Activated T-cell treated with anti-CD3 and anti-CD28 coated beads, Interleukin-2, amount 50 U/mL, for 72 hours (primary cell): ENCODE data around the gene WNT2B. TPM values are rescaled to one million over a fixed set of nuclear protein-coding genes. Genes with fewer than 3 reads are reported as not detected.
"Not testable (repeated sequence)": the region's sequence is repeated elsewhere in the genome, so short reads cannot be mapped to it uniquely, and the experiment has no call there.

Experiments used
- ATAC-seq, 2 donors: fragments of 150-1000 bp; cut with Tn5 transposase; replicated peaks in 1 of 2; 2 replicates each; pipeline ENCODE4 v1.10.0; 2021; ENCODE audit warnings: moderate library complexity in 2 of 2, mild to moderate bottlenecking in 1 of 2
- DNase-seq, 2 donors: peaks; one replicate each; pipeline ENCODE4 v3.0.0; 2021 to 2022; ENCODE audit warnings: mixed read lengths in 1 of 2
- H3K27ac Mint-ChIP-seq: one replicate; pipeline ENCODE4 v1.8.0; 2022; ENCODE audit warnings: mild to moderate bottlenecking, moderate library complexity, mixed read lengths
- H3K27me3 Mint-ChIP-seq: one replicate; pipeline ENCODE4 v1.8.0; 2022; ENCODE audit warnings: low read depth, mixed read lengths
- H3K36me3 Mint-ChIP-seq, 2 donors: one replicate each; pipeline ENCODE4 v1.8.0; 2022; ENCODE audit warnings: mixed read lengths in 2 of 2, mild to moderate bottlenecking in 1 of 2; ENCODE audit not compliant: insufficient read depth in 2 of 2
- H3K4me1 Mint-ChIP-seq: one replicate; pipeline ENCODE4 v1.8.0; 2022; ENCODE audit warnings: low read depth, mixed read lengths
- H3K4me3 Mint-ChIP-seq, 2 donors: one replicate each; pipeline ENCODE4 v1.8.0; 2022; ENCODE audit warnings: mild to moderate bottlenecking in 2 of 2, mixed read lengths in 2 of 2, moderate library complexity in 2 of 2
- H3K9me3 Mint-ChIP-seq, 2 donors: one replicate each; pipeline ENCODE4 v1.8.0; 2022; ENCODE audit warnings: mixed read lengths in 2 of 2
- total RNA-seq, 2 donors: library from RNA; stranded (reverse); gene quantifications; one replicate each; pipeline ENCODE4 v1.2.3, GENCODE V29; 2022

Gene WNT2B
- total RNA-seq, 2 donors from 2014 or later, result 0.29 to 0.53 TPM

DNA sequence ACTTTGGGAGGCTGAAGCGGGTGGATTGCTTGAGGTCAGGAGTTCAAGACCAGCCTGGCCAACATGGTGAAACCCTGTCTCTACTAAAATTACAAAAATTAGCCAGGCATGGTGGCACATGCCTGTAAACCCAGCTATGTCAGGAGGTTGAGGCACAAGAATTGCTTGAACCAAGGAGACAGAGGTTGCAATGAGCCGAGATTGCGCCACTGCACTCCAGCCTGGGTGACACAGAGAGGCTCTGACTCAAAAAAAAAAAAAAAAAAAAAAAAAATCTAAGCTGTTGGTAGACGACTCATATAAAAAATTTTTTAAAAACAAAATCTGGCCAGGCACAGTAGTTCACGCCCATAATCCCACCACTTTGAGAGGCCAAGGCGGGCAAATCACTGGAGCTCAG lies 21.1 kb upstream of the WNT2B start:
- not testable (repeated sequence) for DNase-seq, H3K4me1 Mint-ChIP-seq, H3K27ac Mint-ChIP-seq, H3K36me3 Mint-ChIP-seq, H3K9me3 Mint-ChIP-seq, H3K4me3 Mint-ChIP-seq, ATAC-seq
- H3K27me3 Mint-ChIP-seq, result peaks cover 17% of the 10 kb centered on the region

DNA sequence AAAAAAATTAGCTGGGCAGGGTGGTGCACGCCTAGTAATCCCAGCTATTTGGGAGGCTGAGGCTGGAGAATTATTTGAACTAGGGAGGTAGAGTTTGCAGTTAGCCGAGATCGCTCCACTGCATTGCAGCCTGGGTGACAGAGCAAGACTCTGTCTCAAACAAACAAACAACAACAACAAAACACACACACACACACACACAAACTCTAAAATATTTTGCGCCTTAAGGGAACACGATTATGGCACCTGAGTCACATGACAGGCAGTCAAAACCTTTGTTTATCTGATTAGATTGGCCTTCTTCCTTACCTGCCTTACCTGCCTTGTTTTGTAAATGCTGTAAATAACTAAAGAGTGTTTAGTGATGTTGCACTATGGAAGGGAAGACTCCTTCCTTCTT lies 20.6 kb upstream of the WNT2B start:
- Mint-ChIP-seq H3K27ac (no peak overlapping the region), H3K36me3 (no peaks in the 10 kb centered on the region), H3K4me3 (no peak overlapping the region), H3K9me3 (no peaks in the 10 kb centered on the region), H3K27me3 (peaks cover 21% of the 10 kb centered on the region), H3K4me1 (no peaks in the 10 kb centered on the region)
- no peak for DNase-seq
- no peak for ATAC-seq

DNA sequence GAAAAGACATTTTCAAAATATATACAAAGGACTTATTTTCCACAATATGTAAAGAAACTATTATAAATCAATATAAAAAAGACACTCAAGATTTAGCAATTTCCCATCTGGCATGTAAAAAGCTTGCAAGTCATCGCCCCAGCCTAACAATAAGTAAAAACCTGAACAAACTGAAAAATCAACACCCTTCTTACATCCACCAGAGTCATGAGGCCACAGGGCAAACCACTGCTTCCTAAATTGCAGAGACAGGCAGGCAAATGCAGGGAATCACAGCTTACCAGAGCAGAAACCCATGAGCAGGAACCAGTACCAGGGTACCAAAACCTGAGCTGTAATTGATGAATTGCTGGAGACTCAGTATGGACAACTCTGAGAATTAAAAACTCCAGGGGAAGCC lies 16.7 kb upstream of the WNT2B start:
- Mint-ChIP-seq H3K36me3 (no peaks in the 10 kb centered on the region), H3K27me3 (peaks cover 47% of the 10 kb centered on the region), H3K9me3 (no peaks in the 10 kb centered on the region), H3K27ac (no peak overlapping the region), H3K4me3 (no peak overlapping the region), H3K4me1 (no peaks in the 10 kb centered on the region)
- DNase-seq (no peak), ATAC-seq (no peak)

DNA sequence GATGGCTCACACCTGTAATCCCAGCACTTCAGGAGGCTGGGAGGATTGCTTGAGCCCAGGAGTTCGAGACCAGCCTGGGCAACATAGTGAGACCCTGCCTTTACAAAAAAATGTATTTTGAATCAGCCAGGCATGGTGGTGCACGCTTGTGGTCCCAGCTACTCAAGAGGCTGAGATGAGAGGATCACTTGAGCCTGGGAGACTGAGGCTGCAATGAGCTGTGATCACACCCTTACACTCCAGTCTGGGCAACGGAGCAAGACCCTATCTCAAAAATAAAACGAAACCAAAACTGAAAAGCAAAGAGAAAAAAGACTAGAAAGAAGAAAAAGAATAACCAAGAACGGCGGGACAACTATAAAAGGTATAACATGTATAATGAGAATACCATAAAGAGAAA lies 15.4 kb upstream of the WNT2B start:
- H3K36me3 Mint-ChIP-seq, result no peaks in the 10 kb centered on the region
- DNase-seq (no peak), ATAC-seq (no peak)
- no peaks in the 10 kb centered on the region for H3K9me3 Mint-ChIP-seq
- H3K4me1 Mint-ChIP-seq, result no peaks in the 10 kb centered on the region
- peak overlapping the region in 1 of 2 donors; percentile 36 for H3K4me3 Mint-ChIP-seq
- no peak overlapping the region for H3K27ac Mint-ChIP-seq
- peaks cover 51% of the 10 kb centered on the region for H3K27me3 Mint-ChIP-seq

DNA sequence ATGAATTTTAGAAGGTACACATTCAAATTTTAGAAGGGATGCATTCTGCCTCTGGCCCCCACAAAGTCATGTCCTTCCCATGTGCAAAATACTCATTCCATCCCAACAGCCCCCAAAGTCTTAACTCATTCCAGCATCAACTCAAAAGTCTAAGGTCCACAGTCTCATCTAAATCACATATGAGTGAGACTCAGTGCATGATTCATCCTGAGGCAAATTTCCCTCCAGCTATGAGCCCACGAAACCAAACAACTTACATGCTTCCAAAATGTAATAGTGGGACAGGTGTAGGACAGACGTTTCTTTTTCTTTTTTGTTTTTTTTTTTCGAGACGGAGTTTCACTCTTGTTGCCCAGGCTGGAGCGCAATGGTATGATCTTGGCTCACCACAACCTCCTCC lies 12.5 kb upstream of the WNT2B start:
- peaks cover 61% of the 10 kb centered on the region for H3K27me3 Mint-ChIP-seq

DNA sequence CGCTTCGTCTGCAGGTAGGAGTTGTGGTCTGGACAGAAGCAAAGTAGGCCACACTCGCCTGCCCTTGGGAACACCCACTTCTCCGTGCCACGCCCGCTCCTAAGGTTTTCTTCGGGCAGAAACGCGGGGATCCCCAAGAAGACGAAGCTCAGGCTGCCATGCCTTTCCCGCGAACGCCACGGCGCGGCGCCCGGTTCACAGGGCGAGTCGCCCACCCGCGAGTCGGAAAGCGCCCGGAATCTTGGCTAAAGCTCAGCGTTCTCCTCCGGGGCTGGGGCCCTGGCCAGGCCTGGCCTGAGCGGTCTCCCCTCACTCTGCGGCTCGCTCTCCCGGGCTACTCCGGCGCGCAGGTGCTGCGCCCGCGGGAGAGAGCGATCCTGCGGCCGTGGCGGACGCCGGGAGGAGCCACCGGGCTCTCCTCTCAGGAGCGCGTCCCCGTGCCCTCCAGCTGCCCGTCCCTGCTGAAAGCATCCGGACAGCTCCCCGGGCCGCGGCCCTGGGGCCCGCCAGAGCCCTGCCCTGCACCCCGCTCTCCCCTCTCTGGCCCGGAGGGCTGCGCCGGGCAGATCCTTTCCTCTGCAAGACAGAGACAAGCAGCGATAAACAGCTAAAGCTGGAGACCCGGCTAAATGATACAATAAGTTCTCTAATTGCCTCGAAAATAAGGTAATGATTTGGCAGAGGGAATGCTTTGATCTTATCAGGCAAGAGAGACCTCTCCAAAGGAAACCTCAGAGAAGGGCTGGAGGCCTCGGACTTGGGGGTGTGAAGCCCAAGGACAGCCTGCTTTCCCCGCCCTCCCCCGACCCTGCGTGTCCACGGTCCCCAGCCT lies 6.7 kb upstream of the WNT2B start:
- H3K27ac Mint-ChIP-seq, result no peak overlapping the region
- H3K4me3 Mint-ChIP-seq, result peak overlapping the region; percentile 64 to 78
- peaks cover 61% of the 10 kb centered on the region for H3K27me3 Mint-ChIP-seq
- peak; percentile 78 to 82 for ATAC-seq
- peak; percentile 70 to 71 for DNase-seq
- H3K9me3 Mint-ChIP-seq, result no peaks in the 10 kb centered on the region
- no peaks in the 10 kb centered on the region for H3K4me1 Mint-ChIP-seq
- no peaks in the 10 kb centered on the region for H3K36me3 Mint-ChIP-seq

More for the DNA sequence above, 12.5 kb upstream of the WNT2B start:
- H3K27ac Mint-ChIP-seq, result no peak overlapping the region
- no peak for ATAC-seq
- H3K36me3 Mint-ChIP-seq, result no peaks in the 10 kb centered on the region
- H3K4me3 Mint-ChIP-seq, result no peak overlapping the region
- no peaks in the 10 kb centered on the region for H3K4me1 Mint-ChIP-seq
- no peaks in the 10 kb centered on the region for H3K9me3 Mint-ChIP-seq
- no peak for DNase-seq

DNA sequence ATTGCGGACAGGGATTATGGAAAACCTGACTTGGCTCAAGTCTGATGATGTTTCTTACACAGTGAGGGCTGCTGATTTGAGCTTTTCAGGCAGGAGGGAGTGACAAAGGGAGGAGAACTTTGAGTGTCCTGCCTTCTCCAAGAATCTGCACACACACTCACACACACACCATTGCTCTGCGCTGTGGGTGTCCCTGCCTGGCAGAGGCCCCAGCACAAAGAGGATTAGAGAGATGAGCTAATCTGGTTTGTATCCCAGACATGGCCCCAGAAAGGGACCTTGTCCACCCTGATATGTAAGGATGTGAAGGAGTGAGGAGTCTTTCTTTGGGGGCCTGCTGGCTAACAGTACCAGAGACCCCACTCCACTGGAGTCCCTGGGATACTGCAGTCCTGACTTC lies 5.9 kb upstream of the WNT2B start:
- Mint-ChIP-seq H3K4me3 (peak overlapping the region; percentile 44 to 50), H3K9me3 (no peaks in the 10 kb centered on the region), H3K27ac (no peak overlapping the region), H3K36me3 (no peaks in the 10 kb centered on the region), H3K4me1 (no peaks in the 10 kb centered on the region), H3K27me3 (peaks cover 69% of the 10 kb centered on the region)
- no peak for DNase-seq
- ATAC-seq, result no peak

DNA sequence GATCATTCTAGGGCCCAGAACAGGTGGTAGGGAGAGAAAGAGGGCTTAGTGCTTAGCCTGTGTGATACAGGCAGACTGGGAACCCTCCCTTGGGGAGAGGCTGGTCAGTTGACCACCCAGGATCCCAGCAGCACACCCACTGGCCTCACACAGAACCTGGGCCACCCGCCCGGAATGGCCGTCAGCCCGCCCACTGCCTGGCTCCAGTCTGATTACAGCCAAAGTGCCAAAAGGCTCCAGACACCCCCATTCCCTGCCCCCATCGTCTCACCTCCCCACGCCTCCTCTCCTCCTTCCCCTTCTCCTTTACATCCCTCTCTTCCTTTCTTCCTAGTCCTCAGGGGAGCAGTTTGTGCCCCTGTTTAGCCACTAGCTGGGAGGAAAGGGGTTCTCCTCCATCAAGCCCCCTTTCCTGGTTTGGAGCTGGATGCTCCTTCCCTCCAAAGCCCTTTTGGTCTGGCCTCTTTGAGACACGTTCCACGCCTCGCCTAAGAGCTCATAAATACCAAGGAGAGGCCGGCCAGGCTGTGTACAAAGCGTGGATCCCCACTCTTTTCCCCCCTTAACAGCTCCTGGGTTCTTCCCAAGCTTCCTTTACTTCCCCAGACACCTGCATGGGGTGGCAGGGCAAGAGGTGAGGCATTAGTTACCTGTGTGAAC lies 4.6 kb upstream of the WNT2B start:
- Mint-ChIP-seq H3K27me3 (peaks cover 57% of the 10 kb centered on the region), H3K4me1 (no peaks in the 10 kb centered on the region), H3K27ac (no peak overlapping the region), H3K9me3 (no peaks in the 10 kb centered on the region), H3K4me3 (no peak overlapping the region), H3K36me3 (no peaks in the 10 kb centered on the region)
- ATAC-seq (no peak), DNase-seq (no peak)

DNA sequence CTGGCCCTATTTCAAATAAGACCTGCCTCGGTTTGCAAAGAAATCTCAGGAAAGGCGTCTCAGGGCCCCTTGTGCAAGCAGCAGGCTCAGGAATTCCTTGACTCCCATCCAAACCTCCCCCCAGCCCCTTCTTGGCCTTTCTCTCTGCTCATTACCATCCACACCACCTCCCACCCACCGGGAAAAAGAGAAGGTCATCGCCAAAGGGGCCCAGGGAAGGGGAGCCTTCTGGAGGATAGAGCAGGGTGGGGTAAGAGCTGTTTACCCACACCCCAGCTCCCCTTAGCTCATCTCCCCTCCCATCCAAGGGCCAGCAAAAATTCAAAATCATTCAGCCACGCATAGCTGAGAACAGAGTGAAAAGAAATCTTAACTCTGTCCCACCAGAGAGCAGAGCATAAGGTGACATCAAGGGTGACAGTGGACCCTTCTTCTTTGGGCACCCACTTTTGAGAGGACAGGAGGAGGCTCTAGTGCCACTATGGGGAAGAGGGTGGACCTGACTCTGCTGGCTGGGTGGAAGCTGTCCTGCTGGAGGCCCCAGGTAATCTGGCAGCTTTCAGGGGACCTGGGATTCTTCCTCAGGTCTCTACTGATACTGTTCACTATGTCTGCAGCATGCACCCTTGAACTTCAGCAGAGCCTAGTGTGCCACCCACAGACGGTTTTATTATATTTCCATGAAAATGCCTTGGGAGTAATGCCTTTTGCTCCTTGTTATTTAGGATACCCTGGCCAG lies 3.9 kb upstream of the WNT2B start:
- H3K36me3 Mint-ChIP-seq, result no peaks in the 10 kb centered on the region
- ATAC-seq (no peak), DNase-seq (no peak)
- no peaks in the 10 kb centered on the region for H3K9me3 Mint-ChIP-seq
- H3K4me1 Mint-ChIP-seq, result no peaks in the 10 kb centered on the region
- H3K27me3 Mint-ChIP-seq, result peaks cover 56% of the 10 kb centered on the region
- no peak overlapping the region for H3K4me3 Mint-ChIP-seq
- H3K27ac Mint-ChIP-seq, result no peak overlapping the region

DNA sequence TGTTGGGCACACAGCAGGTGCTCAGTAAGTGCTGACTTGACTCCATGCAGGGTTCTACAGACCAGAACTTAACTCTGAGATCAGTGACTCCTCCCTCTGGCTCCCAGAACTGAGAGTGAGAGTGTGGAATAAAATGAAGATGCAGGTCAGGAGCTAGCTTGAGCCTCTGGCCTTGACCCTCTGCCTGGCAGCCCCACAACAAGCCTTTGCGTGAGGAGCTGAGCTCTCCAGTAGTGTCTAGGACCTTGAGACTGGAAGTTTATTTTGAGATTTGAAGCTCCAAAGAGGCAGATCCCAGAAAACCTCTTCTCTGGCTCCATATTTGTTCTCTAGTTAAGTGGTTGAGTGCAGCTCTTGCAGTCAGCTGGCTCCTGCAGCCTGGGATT lies 3.4 kb upstream of the WNT2B start:
- no peaks in the 10 kb centered on the region for H3K4me1 Mint-ChIP-seq
- no peak for DNase-seq
- no peak for ATAC-seq
- H3K27me3 Mint-ChIP-seq, result peaks cover 59% of the 10 kb centered on the region
- H3K36me3 Mint-ChIP-seq, result no peaks in the 10 kb centered on the region
- no peak overlapping the region for H3K27ac Mint-ChIP-seq
- no peak overlapping the region for H3K4me3 Mint-ChIP-seq
- H3K9me3 Mint-ChIP-seq, result no peaks in the 10 kb centered on the region

DNA sequence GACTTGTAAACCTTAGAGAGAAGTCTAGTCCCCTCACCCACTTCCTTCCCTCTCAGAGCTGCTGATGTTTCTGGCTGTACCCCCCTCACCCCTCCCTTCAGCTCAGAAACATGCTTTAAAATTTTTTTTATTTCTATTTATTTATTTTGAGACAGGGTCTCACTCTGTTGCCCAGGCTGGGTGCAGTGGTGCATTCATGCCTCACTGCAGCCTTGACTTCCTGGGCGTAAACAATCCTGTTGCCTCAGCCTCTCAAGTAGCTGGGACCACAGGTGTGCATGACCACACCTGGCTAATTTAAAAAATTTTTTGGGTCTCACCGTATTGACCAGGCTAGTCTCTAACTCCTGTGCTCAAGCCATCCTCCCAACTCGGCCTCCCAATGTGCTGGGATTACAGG lies 2.9 kb upstream of the WNT2B start:
- H3K27me3 Mint-ChIP-seq, result peaks cover 61% of the 10 kb centered on the region
- H3K9me3 Mint-ChIP-seq, result no peaks in the 10 kb centered on the region
- H3K36me3 Mint-ChIP-seq, result no peaks in the 10 kb centered on the region
- H3K4me3 Mint-ChIP-seq, result no peak overlapping the region
- no peak overlapping the region for H3K27ac Mint-ChIP-seq
- no peak for DNase-seq
- no peaks in the 10 kb centered on the region for H3K4me1 Mint-ChIP-seq
- ATAC-seq, result no peak

DNA sequence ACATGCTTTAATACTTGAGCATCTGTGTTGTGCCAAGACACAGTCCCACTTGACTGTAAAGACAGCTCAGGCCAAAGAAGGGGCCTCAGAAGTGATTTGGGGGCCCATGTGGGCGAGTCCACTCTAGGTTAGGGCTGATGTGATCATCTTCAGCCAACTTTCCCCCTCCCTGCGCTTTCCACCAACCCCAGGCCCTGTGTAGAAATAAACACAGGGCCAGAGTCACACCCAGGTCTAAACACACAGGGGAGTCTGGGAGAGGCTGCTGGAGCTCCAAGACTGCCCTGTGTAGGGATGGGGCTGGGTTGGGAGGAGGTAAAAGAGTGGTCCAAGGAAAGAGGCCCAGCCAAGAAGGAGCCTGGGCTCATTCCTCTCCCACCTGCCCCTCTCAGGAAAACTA lies 2.5 kb upstream of the WNT2B start:
- no peak for ATAC-seq
- H3K27me3 Mint-ChIP-seq, result peaks cover 57% of the 10 kb centered on the region
- no peak for DNase-seq
- H3K4me1 Mint-ChIP-seq, result no peaks in the 10 kb centered on the region
- H3K27ac Mint-ChIP-seq, result no peak overlapping the region
- H3K36me3 Mint-ChIP-seq, result no peaks in the 10 kb centered on the region
- H3K4me3 Mint-ChIP-seq, result no peak overlapping the region
- H3K9me3 Mint-ChIP-seq, result no peaks in the 10 kb centered on the region

DNA sequence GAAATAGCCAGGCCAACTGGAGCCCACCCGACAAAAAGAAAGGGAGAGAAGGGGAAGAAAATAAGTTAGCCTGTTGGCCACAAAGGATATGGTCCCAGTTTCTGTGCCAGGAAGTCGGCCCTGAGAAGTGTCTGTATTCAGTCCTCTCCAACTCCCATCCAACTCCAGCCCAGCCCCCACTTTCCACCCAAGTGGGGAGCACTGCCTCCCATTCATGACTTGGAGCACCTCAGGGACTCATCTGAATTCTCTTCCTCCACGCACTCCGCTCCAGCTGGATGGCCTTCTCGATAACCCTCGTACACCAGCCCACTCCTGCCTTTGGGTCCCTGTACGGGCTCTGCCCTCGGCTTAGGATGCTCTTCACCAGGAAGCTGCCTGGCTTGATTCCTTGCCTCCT lies 2.0 kb upstream of the WNT2B start:
- DNase-seq (no peak), ATAC-seq (no peak)
- Mint-ChIP-seq H3K4me1 (no peaks in the 10 kb centered on the region), H3K27me3 (peaks cover 54% of the 10 kb centered on the region), H3K36me3 (no peaks in the 10 kb centered on the region), H3K9me3 (no peaks in the 10 kb centered on the region), H3K27ac (no peak overlapping the region), H3K4me3 (no peak overlapping the region)
